PC-9 (cell line): ENCODE data around the gene ANO8.

Experiments
- EZH2 ChIP-seq: fragments of 200-600 bp; sonication (generic); IDR thresholded peaks from 2 replicates; pipeline ENCODE4 v1.8.0; 2017; ENCODE audit warnings: antibody characterized with exemption, low read depth
- TF ChIP-seq, protein P1 (sequence below): fragments of 200-600 bp; sonication (generic); conservative IDR thresholded peaks from 2 replicates; pipeline ENCODE4 v1.6.1; 2017; ENCODE audit warnings: mixed run types, antibody characterized with exemption, mild to moderate bottlenecking, moderate library complexity

DNA sequence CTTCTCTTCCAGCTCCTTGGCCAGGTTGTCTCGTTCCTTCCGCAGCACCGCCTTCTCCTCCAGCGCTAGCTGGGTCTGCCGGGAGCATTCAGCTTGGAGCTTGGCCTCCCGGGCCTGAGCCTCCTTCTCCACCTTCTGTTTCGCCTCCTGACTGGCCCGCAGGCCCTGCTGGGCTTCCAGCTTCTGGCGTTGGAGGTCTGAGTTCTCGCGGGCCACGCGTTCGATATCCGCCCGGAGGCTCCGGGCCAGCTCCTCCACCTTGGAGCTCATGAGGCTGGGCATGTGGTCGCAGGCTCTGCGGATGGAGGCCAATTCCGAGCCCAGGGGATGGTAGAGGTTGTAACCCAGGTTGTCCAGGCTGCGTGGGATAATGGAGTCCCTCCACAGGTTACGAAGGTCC is 30.7 kb upstream of the ANO8 start:
- TF ChIP-seq, protein P1, sequence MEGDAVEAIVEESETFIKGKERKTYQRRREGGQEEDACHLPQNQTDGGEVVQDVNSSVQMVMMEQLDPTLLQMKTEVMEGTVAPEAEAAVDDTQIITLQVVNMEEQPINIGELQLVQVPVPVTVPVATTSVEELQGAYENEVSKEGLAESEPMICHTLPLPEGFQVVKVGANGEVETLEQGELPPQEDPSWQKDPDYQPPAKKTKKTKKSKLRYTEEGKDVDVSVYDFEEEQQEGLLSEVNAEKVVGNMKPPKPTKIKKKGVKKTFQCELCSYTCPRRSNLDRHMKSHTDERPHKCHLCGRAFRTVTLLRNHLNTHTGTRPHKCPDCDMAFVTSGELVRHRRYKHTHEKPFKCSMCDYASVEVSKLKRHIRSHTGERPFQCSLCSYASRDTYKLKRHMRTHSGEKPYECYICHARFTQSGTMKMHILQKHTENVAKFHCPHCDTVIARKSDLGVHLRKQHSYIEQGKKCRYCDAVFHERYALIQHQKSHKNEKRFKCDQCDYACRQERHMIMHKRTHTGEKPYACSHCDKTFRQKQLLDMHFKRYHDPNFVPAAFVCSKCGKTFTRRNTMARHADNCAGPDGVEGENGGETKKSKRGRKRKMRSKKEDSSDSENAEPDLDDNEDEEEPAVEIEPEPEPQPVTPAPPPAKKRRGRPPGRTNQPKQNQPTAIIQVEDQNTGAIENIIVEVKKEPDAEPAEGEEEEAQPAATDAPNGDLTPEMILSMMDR: no peak
- TF ChIP-seq EZH2: no peak
